GM23248 (cell line): ENCODE data around the gene SPRR1B. TPM values are rescaled to one million over a fixed set of nuclear protein-coding genes. Genes with fewer than 3 reads are reported as not detected.

Source experiments
- DNase-seq: peaks from one replicate; pipeline ENCODE4 v3.0.0-alpha.2; 2015
- H2AFZ ChIP-seq: fragments of 200-600 bp; sonication (generic); 2 replicates; pipeline ENCODE4 v1.6.1; 2016; ENCODE audit warnings: antibody characterized with exemption
- H3F3A ChIP-seq: fragments of 200-600 bp; sonication (generic); 2 replicates; pipeline ENCODE4 v1.6.1; 2016; ENCODE audit warnings: mild to moderate bottlenecking, antibody characterized with exemption, mixed run types; ENCODE audit not compliant: insufficient read depth
- H3K27ac ChIP-seq: fragments of 200-600 bp; sonication (generic); 2 replicates; pipeline ENCODE4 v1.5.1; 2016; ENCODE audit warnings: mild to moderate bottlenecking
- H3K27me3 ChIP-seq: fragments of 200-600 bp; sonication (generic); replicated peaks from 2 replicates; pipeline ENCODE4 v1.6.1; 2016; ENCODE audit warnings: mild to moderate bottlenecking; ENCODE audit not compliant: insufficient read depth
- H3K36me3 ChIP-seq: fragments of 200-600 bp; sonication (generic); 2 replicates; pipeline ENCODE4 v1.6.1; 2016; ENCODE audit warnings: low read depth, mild to moderate bottlenecking
- H3K4me1 ChIP-seq: fragments of 200-600 bp; sonication (generic); 2 replicates; pipeline ENCODE4 v1.6.1; 2016; ENCODE audit warnings: mild to moderate bottlenecking; ENCODE audit not compliant: insufficient read depth
- H3K4me2 ChIP-seq: fragments of 200-600 bp; sonication (generic); one replicate; pipeline ENCODE4 v1.6.1; 2016; ENCODE audit warnings: mild to moderate bottlenecking; ENCODE audit not compliant: unreplicated experiment
- H3K4me3 ChIP-seq: fragments of 200-600 bp; sonication (generic); 2 replicates; pipeline ENCODE4 v1.5.1; 2016; ENCODE audit warnings: mild to moderate bottlenecking
- H3K79me2 ChIP-seq: fragments of 200-600 bp; sonication (generic); 2 replicates; pipeline ENCODE4 v1.6.1; 2016; ENCODE audit warnings: mild to moderate bottlenecking; ENCODE audit not compliant: insufficient read depth
- H3K9ac ChIP-seq: fragments of 200-600 bp; sonication (generic); 2 replicates; pipeline ENCODE4 v1.6.1; 2016; ENCODE audit warnings: mild to moderate bottlenecking
- H3K9me2 ChIP-seq: fragments of 200-600 bp; sonication (generic); 2 replicates; pipeline ENCODE4 v1.6.1; 2016; ENCODE audit warnings: mixed run types, mild to moderate bottlenecking, moderate library complexity; ENCODE audit not compliant: insufficient read depth
- H3K9me3 ChIP-seq: fragments of 200-600 bp; sonication (generic); one replicate; pipeline ENCODE4 v1.6.1; 2017; ENCODE audit warnings: low read depth
- H4K20me1 ChIP-seq: fragments of 200-600 bp; sonication (generic); 2 replicates; pipeline ENCODE4 v1.6.0; 2016; ENCODE audit not compliant: insufficient read depth
- EZH2 ChIP-seq: fragments of 200-600 bp; sonication (generic); IDR thresholded peaks from 2 replicates; pipeline ENCODE4 v1.6.1; 2018; ENCODE audit warnings: antibody characterized with exemption, mild to moderate bottlenecking; ENCODE audit not compliant: insufficient read depth, poor library complexity, severe bottlenecking
- EZH2phosphoT487 ChIP-seq: fragments of 200-600 bp; sonication (generic); IDR thresholded peaks from 2 replicates; pipeline ENCODE4 v1.6.1; 2018; ENCODE audit warnings: antibody characterized with exemption, moderate library complexity, mild to moderate bottlenecking, low read depth; ENCODE audit not compliant: insufficient read depth
- WGBS, 2 experiments: methylation state at CpG; one replicate each; pipeline ENCODE4 v1.1.6; 2015 to 2017; ENCODE audit warnings: low lambda C conversion rate in 2 of 2, low coverage in 1 of 2; ENCODE audit errors: missing lambda C conversion rate in 2 of 2; 5-methylcytosine and 5-hydroxymethylcytosine counted together
- in situ Hi-C: fragments of 300-500 bp; cut with MboI; formaldehyde crosslinking; loops from 2 replicates; pipeline ENCODE4 v1.15.0; 2020
- polyA plus RNA-seq: library from polyadenylated mRNA; unstranded; fragments of >200 nt; fragmentation: Nextera tagmentation; extraction: Ambion mirVana; gene quantifications from 2 replicates; pipeline ENCODE4 v1.2.1, GENCODE V29; 2016
- small RNA-seq: library from RNA; depleted of rRNA; stranded (forward); fragments of <200 nt; gene quantifications from one replicate; pipeline ENCODE3, GENCODE V24; 2014; ENCODE audit warnings: low read depth, low replicate concordance
- total RNA-seq: library from RNA; depleted of rRNA; stranded (reverse); fragments of >200 nt; shearing (Covaris generic); gene quantifications from 2 replicates; pipeline ENCODE4 v1.2.3, GENCODE V29; 2014; rRNA removed

SPRR1B gene
- total and polyA plus RNA-seq, 2 experiments from 2014 or later, result not detected

- no peaks in the 10 kb centered on the region for H3K9me2 ChIP-seq
- no peak within 1 kb of the TSS for H3K27ac ChIP-seq
- H3K9ac ChIP-seq, result no peak within 1 kb of the TSS
- H3K4me2 ChIP-seq, result no peak within 1 kb of the TSS
- no peaks in the 10 kb centered on the region for H3K36me3 ChIP-seq
- H4K20me1 ChIP-seq, result no peaks in the 10 kb centered on the region
- H2AFZ ChIP-seq, result no peak within 1 kb of the TSS
- TF ChIP-seq EZH2, result no peak
- TF ChIP-seq EZH2phosphoT487, result no peak
- peaks cover 3% of the 10 kb centered on the region; the same call in 1 of the 2 replicates for H3K27me3 ChIP-seq
- no peaks in the 10 kb centered on the region for H3K9me3 ChIP-seq
- DNase-seq, result no peak
- H3K4me1 ChIP-seq, result no peaks in the 10 kb centered on the region
- WGBS, 2 experiments, result 4 to 9% methylated on average over 2 of the region's 2 CpGs
- H3K4me3 ChIP-seq, result no peak within 1 kb of the TSS
- H3K79me2 ChIP-seq, result no peaks in the 10 kb centered on the region
- no peaks in the 10 kb centered on the region for H3F3A ChIP-seq
- in situ Hi-C loops, result no loop called here
Observed at GRCh38 chr1:153071511-153071910, 40.5 kb downstream of the SPRR1B start, which contains the start of gene SPRR2B. Gene SPRR2B (minus strand): TSS chr1:153071611. CDS start chr1:153070839, 772 bp downstream.

- 21% methylated on average over 5 of the region's 5 CpGs for WGBS, 2 experiments
- Histone ChIP-seq H3K27me3 (peaks cover 3% of the 10 kb centered on the region; the same call in 1 of the 2 replicates), H4K20me1 (no peaks in the 10 kb centered on the region), H3K4me3 (no peak overlapping the region), H3K36me3 (no peaks in the 10 kb centered on the region), H3K9me3 (no peaks in the 10 kb centered on the region), H3K4me1 (no peaks in the 10 kb centered on the region), H3K79me2 (no peaks in the 10 kb centered on the region), H3K27ac (no peak overlapping the region), H2AFZ (no peak overlapping the region), H3K9ac (no peak overlapping the region), H3K4me2 (no peak overlapping the region), H3F3A (no peaks in the 10 kb centered on the region), H3K9me2 (no peaks in the 10 kb centered on the region)
- in situ Hi-C loops, result no loop called here
- TF ChIP-seq EZH2 (no peak), EZH2phosphoT487 (no peak)
- no peak for DNase-seq
Observed at GRCh38 chr1:153072806-153073726, 42.1 kb downstream of the SPRR1B start.

GRCh38 chr1:153081736-153082135, 50.7 kb downstream of the SPRR1B start:
- Histone ChIP-seq H3F3A (no peaks in the 10 kb centered on the region), H3K79me2 (no peaks in the 10 kb centered on the region), H3K4me1 (no peaks in the 10 kb centered on the region), H2AFZ (no peak overlapping the region), H3K36me3 (no peaks in the 10 kb centered on the region), H3K4me3 (no peak overlapping the region), H3K27ac (no peak overlapping the region), H3K4me2 (no peak overlapping the region), H3K9ac (no peak overlapping the region), H3K9me2 (no peaks in the 10 kb centered on the region), H3K27me3 (no peaks in the 10 kb centered on the region), H4K20me1 (no peaks in the 10 kb centered on the region), H3K9me3 (no peaks in the 10 kb centered on the region)
- 29 to 32% methylated on average over 3 of the region's 3 CpGs for WGBS, 2 experiments
- TF ChIP-seq EZH2phosphoT487 (no peak), EZH2 (no peak)
- DNase-seq, result no peak
- in situ Hi-C loops, result no loop called here

Small RNA genes within 50 kb of the gene (small RNA-seq; reads per million reads assigned to genes)
- gene AL356867.1, result not detected
- gene RF00322, result not detected
- gene SPRR1A, result not detected

Other genes starting within 250 kb of the SPRR1B start
- not detected in 2 replicates for gene LCE1E, start 244.9 kb upstream of the SPRR1B start, total RNA-seq
- not detected in 2 replicates for gene LCE1E, start 244.9 kb upstream of the SPRR1B start, polyA plus RNA-seq
- not detected in 2 replicates for gene LCE1D, start 234.5 kb upstream of the SPRR1B start, total RNA-seq
- gene LCE1D, start 234.5 kb upstream of the SPRR1B start, polyA plus RNA-seq, result not detected in 2 replicates
- not detected in 2 replicates for gene LCE1C, start 224.6 kb upstream of the SPRR1B start, total RNA-seq
- gene LCE1C, start 224.6 kb upstream of the SPRR1B start, polyA plus RNA-seq, result not detected in 2 replicates
- gene LCE1B, start 219.2 kb upstream of the SPRR1B start, total RNA-seq, result not detected in 2 replicates
- not detected in 2 replicates for gene LCE1B, start 219.2 kb upstream of the SPRR1B start, polyA plus RNA-seq
- not detected in 2 replicates for gene LCE1A, start 203.7 kb upstream of the SPRR1B start, total RNA-seq
- not detected in 2 replicates for gene LCE1A, start 203.7 kb upstream of the SPRR1B start, polyA plus RNA-seq
- gene LCE6A, start 188.3 kb upstream of the SPRR1B start, total RNA-seq, result not detected in 2 replicates
- not detected in 2 replicates for gene LCE6A, start 188.3 kb upstream of the SPRR1B start, polyA plus RNA-seq
- not detected in 2 replicates for gene LCE7A, start 171.2 kb upstream of the SPRR1B start, total RNA-seq
- not detected in 2 replicates for gene LCE7A, start 171.2 kb upstream of the SPRR1B start, polyA plus RNA-seq
- gene SMCP, start 152.9 kb upstream of the SPRR1B start, total RNA-seq, result not detected in 2 replicates
- not detected in 2 replicates for gene SMCP, start 152.9 kb upstream of the SPRR1B start, polyA plus RNA-seq
- 0.76 and 1.1 TPM in 2 replicates for gene IVL, start 122.7 kb upstream of the SPRR1B start, total RNA-seq
- gene IVL, start 122.7 kb upstream of the SPRR1B start, polyA plus RNA-seq, result 0.68 and 1.2 TPM in 2 replicates
- gene SPRR5, start 84.0 kb upstream of the SPRR1B start, total RNA-seq, result not detected in 2 replicates
- gene SPRR5, start 84.0 kb upstream of the SPRR1B start, polyA plus RNA-seq, result not detected in 2 replicates
- gene SPRR4, start 60.6 kb upstream of the SPRR1B start, total RNA-seq, result not detected in 2 replicates
- not detected in 2 replicates for gene SPRR4, start 60.6 kb upstream of the SPRR1B start, polyA plus RNA-seq
- not detected in 2 replicates for gene SPRR1A, start 47.1 kb upstream of the SPRR1B start, total RNA-seq
- gene SPRR1A, start 47.1 kb upstream of the SPRR1B start, polyA plus RNA-seq, result not detected in 2 replicates
- gene SPRR3, start 29.5 kb upstream of the SPRR1B start, total RNA-seq, result not detected in 2 replicates
- gene SPRR3, start 29.5 kb upstream of the SPRR1B start, polyA plus RNA-seq, result not detected in 2 replicates
- not detected in 2 replicates for gene SPRR2D, start 9.9 kb downstream of the SPRR1B start, total RNA-seq
- not detected in 2 replicates for gene SPRR2D, start 9.9 kb downstream of the SPRR1B start, polyA plus RNA-seq
- not detected in 2 replicates for gene SPRR2A, start 26.3 kb downstream of the SPRR1B start, total RNA-seq
- gene SPRR2A, start 26.3 kb downstream of the SPRR1B start, polyA plus RNA-seq, result not detected in 2 replicates
- not detected in 2 replicates for gene SPRR2B, start 40.4 kb downstream of the SPRR1B start, total RNA-seq
- gene SPRR2B, start 40.4 kb downstream of the SPRR1B start, polyA plus RNA-seq, result not detected in 2 replicates
- not detected in 2 replicates for gene SPRR2E, start 63.3 kb downstream of the SPRR1B start, total RNA-seq
- not detected in 2 replicates for gene SPRR2E, start 63.3 kb downstream of the SPRR1B start, polyA plus RNA-seq
- gene SPRR2F, start 82.3 kb downstream of the SPRR1B start, total RNA-seq, result not detected in 2 replicates
- gene SPRR2F, start 82.3 kb downstream of the SPRR1B start, polyA plus RNA-seq, result not detected in 2 replicates
- not detected in 2 replicates for gene SPRR2G, start 119.7 kb downstream of the SPRR1B start, total RNA-seq
- not detected in 2 replicates for gene SPRR2G, start 119.7 kb downstream of the SPRR1B start, polyA plus RNA-seq
- not detected in 2 replicates for gene LELP1, start 172.2 kb downstream of the SPRR1B start, total RNA-seq
- gene LELP1, start 172.2 kb downstream of the SPRR1B start, polyA plus RNA-seq, result not detected in 2 replicates
- gene PRR9, start 186.4 kb downstream of the SPRR1B start, total RNA-seq, result not detected in 2 replicates
- gene PRR9, start 186.4 kb downstream of the SPRR1B start, polyA plus RNA-seq, result 0.30 and 0.47 TPM in 2 replicates
- gene LORICRIN, start 228.5 kb downstream of the SPRR1B start, total RNA-seq, result not detected in 2 replicates
- not detected in 2 replicates for gene LORICRIN, start 228.5 kb downstream of the SPRR1B start, polyA plus RNA-seq